Activated naive CD4-positive, alpha-beta T cell treated with anti-CD3 and anti-CD28 coated beads for 36 hours (primary cell): Measurements from ENCODE around the gene GNG12. TPM values are rescaled to one million over a fixed set of nuclear protein-coding genes. Genes with fewer than 3 reads are reported as not detected.
A peak's percentile ranks its signal among the peaks of the same experiment; 100 is the strongest.

Experiments
- CTCF ChIA-PET: fragments of 350-600 bp; sonication (Branson Sonifier 250); formaldehyde crosslinking; loops from one replicate; lab custom pipeline; 2021; ENCODE audit warnings: antibody characterized with exemption; lab: Charles Lee
- DNase-seq: peaks from one replicate; pipeline ENCODE4 v3.0.0-alpha.2; 2020
- H3K27ac Mint-ChIP-seq: one replicate; pipeline ENCODE4 v1.8.0; 2021; ENCODE audit warnings: mild to moderate bottlenecking, mixed read lengths
- H3K27me3 Mint-ChIP-seq: one replicate; pipeline ENCODE4 v1.8.0; 2021; ENCODE audit warnings: low read depth, mixed read lengths
- H3K36me3 Mint-ChIP-seq: one replicate; pipeline ENCODE4 v1.8.0; 2021; ENCODE audit warnings: low read depth, mixed read lengths
- H3K4me1 Mint-ChIP-seq: one replicate; pipeline ENCODE4 v1.8.0; 2021; ENCODE audit warnings: low read depth, mixed read lengths
- H3K4me3 Mint-ChIP-seq: one replicate; pipeline ENCODE4 v1.8.0; 2021; ENCODE audit warnings: mild to moderate bottlenecking, moderate library complexity, mixed read lengths
- H3K9me3 Mint-ChIP-seq: one replicate; pipeline ENCODE4 v1.8.0; 2021; ENCODE audit warnings: mixed read lengths
- intact Hi-C: fragments of 100-400 bp; cut with micrococcal nuclease; formaldehyde crosslinking; loops from one replicate; pipeline ENCODE4 v1.15.1; 2023
- total RNA-seq, 2 experiments: library from RNA; stranded (reverse); gene quantifications; one replicate each; pipeline ENCODE4 v1.2.3, GENCODE V29; 2021

GNG12 gene
- total RNA-seq, 2 experiments from 2014 or later = 0.05 to 0.07 TPM

DNA sequence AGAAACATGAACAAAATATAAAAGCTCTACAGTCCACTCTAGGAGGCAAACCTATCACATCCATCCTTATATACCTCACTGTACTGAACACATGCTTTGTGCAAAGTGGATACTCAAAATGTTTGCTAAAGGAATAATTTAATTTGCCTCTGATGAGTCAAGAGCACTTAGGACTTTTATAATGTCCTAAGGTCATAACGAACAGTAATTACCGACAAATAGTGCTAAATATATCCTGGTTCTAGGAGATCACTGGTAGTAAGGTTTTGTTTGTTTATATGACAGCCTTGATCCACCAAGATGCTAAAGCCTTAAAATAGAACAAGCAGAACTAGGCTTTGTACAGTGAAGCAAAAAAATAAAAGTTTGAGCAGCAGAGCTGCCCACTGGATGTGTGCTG, 77.6 kb downstream of the GNG12 start:
- H3K27me3 Mint-ChIP-seq = peaks cover 4% of the 10 kb centered on the region
- H3K27ac Mint-ChIP-seq = no peak overlapping the region
- intact Hi-C loops = no loop called here
- no peak overlapping the region for H3K4me3 Mint-ChIP-seq
- DNase-seq = no peak
- H3K4me1 Mint-ChIP-seq = no peaks in the 10 kb centered on the region
- CTCF ChIA-PET = interaction anchor here (0.6 to 7.0 kb wide), 7 partner anchors 35 to 991 kb away, joined by 3 to 164 read pairs (median 3); no protein-coding TSS in a partner anchor
- H3K9me3 Mint-ChIP-seq = no peaks in the 10 kb centered on the region
- no peaks in the 10 kb centered on the region for H3K36me3 Mint-ChIP-seq

DNA sequence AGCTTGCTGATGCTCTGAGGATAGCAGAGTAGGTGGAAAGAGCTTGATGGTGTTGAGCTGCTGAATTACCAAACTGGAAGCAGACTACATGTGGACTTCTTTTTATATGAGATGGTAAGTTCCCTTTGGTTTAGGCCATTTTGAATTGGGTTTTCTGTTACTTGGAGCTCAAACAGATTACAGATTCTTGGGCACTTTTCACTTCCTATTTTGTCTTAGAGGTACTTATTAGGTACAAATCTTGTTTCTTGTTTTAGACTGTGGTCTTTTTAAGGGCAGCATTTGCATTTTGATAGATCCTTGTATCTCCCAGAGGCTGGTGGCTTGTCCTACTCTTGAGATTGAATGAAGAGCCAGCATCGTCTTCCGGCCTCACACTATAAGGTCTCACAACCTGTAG, 78.1 kb downstream of the GNG12 start:
- Mint-ChIP-seq H3K27me3 (no peaks in the 10 kb centered on the region), H3K36me3 (no peaks in the 10 kb centered on the region), H3K4me3 (no peak overlapping the region), H3K4me1 (peaks cover 2% of the 10 kb centered on the region), H3K9me3 (no peaks in the 10 kb centered on the region), H3K27ac (no peak overlapping the region)
- CTCF ChIA-PET = interaction anchor here (0.6 to 2.2 kb wide), 5 partner anchors 35 to 222 kb away, joined by 3 to 12 read pairs (median 3); no protein-coding TSS in a partner anchor
- intact Hi-C loops = no loop called here
- DNase-seq = no peak

GRCh38 chr1:67754526-67754920, 78.7 kb downstream of the GNG12 start:
- Mint-ChIP-seq H3K4me3 (no peak overlapping the region), H3K36me3 (no peaks in the 10 kb centered on the region), H3K4me1 (peaks cover 9% of the 10 kb centered on the region), H3K27me3 (no peaks in the 10 kb centered on the region), H3K27ac (no peak overlapping the region), H3K9me3 (no peaks in the 10 kb centered on the region)
- DNase-seq = no peak
- intact Hi-C loops = no loop called here
- CTCF ChIA-PET = interaction anchor here (0.8 to 2.2 kb wide), 5 partner anchors 34 to 222 kb away, joined by 3 to 12 read pairs (median 4); no protein-coding TSS in a partner anchor

DNA sequence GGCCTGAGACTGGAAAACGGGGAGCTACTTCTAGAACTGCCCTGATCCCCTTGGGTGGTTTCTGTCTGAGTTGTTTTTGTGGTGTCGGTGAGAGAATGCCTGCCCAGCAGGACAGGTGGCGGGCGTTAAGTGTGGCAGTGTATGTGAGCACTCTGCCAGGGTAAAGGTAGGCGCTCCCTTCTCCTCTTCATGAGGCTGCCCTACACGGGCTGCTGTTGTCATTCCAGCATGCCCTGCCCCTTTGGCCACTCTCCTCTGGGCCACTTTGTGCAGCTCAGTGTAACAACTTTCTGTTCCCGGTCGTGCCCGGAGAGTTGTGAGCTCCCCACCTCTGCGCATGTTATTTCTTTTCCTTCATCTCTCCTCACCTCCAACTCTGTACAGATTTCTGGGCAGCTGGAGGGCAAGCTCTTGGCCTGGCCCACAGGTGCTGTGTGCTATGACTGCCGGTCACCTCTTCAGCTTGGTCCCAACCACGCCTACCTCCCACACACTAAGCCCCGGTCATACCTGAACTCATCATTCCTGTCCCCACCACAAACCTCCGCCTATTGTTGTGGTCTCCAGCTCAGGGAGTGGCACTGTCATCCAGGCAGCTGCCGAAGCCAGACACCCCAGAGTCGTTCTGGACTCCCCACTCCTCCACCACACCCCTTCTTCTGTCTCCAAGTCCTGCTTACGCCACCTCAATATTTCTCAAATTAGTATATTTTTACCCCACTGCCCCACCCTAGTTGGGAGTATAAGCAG, 79.3 kb downstream of the GNG12 start:
- DNase-seq = peak; percentile 39
- H3K9me3 Mint-ChIP-seq = no peaks in the 10 kb centered on the region
- no peaks in the 10 kb centered on the region for H3K27me3 Mint-ChIP-seq
- intact Hi-C loops = no loop called here
- CTCF ChIA-PET = interaction anchor here (1.0 to 2.2 kb wide), 4 partner anchors 12 to 221 kb away, joined by 4 to 12 read pairs (median 8); no protein-coding TSS in a partner anchor
- no peaks in the 10 kb centered on the region for H3K36me3 Mint-ChIP-seq
- H3K27ac Mint-ChIP-seq = no peak overlapping the region
- H3K4me3 Mint-ChIP-seq = no peak overlapping the region
- peaks cover 10% of the 10 kb centered on the region for H3K4me1 Mint-ChIP-seq

DNA sequence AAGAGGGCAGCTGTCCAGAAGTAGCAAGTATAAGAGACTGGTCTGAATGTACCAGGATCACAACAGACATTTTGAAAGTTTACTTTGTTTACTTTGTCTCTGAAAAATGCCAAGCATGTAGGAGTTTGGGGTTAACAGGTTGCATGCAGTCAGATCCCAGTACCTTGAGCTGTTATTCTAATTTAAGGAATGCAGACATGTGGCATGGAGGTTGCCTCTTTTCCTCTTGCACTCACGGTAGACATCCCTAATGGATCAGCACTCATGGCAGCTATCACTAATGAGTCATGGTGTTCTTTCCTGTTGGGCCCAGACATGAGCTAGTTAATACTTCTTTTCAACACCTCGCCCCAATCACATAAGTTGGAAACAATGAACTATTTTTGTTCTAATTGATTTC, 81.0 kb downstream of the GNG12 start:
- Mint-ChIP-seq H3K27me3 (no peaks in the 10 kb centered on the region), H3K27ac (no peak overlapping the region), H3K4me3 (no peak overlapping the region), H3K4me1 (peaks cover 21% of the 10 kb centered on the region), H3K36me3 (no peaks in the 10 kb centered on the region), H3K9me3 (no peaks in the 10 kb centered on the region)
- no peak for DNase-seq
- intact Hi-C loops = no loop called here
- CTCF ChIA-PET = interaction anchor here (0.9 to 1.9 kb wide), 5 partner anchors 8 to 220 kb away, joined by 3 to 6 read pairs (median 4); no protein-coding TSS in a partner anchor

DNA sequence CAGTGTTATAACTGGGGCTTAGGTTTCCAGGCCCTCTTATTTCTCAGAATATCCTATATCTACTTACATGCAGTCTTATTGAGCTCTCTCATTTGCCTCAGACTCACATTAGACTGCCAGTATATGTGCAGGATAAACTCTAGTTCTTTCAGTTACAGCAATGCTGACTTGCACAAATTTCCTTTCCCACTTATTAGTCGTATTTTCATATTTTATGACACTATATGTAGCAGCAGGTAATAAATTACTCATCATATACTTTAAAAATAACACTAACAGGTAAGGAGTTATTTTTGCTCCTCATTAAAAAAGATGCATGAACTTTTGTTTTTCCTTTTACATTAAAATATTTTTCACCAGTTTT, 82.6 kb downstream of the GNG12 start:
- Mint-ChIP-seq H3K4me1 (peaks cover 21% of the 10 kb centered on the region), H3K27ac (no peak overlapping the region), H3K4me3 (no peak overlapping the region), H3K27me3 (no peaks in the 10 kb centered on the region), H3K9me3 (no peaks in the 10 kb centered on the region), H3K36me3 (no peaks in the 10 kb centered on the region)
- intact Hi-C loops = no loop called here
- CTCF ChIA-PET = interaction anchor here (0.6 to 1.1 kb wide), 3 partner anchors 10 to 1217 kb away, joined by 3 to 6 read pairs (median 5); partner anchors contain the start of gene SGIP1
- no peak for DNase-seq

- no peak overlapping the region for H3K27ac Mint-ChIP-seq
- intact Hi-C loops = loop anchor here (2.0 kb wide), 1 partner anchor 27 kb away; no protein-coding TSS in a partner anchor
- no peaks in the 10 kb centered on the region for H3K36me3 Mint-ChIP-seq
- no peak for DNase-seq
- CTCF ChIA-PET = interaction anchor here (0.6 to 1.3 kb wide), 3 partner anchors 8 to 1216 kb away, joined by 3 to 5 read pairs (median 3); partner anchors contain the start of gene SGIP1
- H3K27me3 Mint-ChIP-seq = no peaks in the 10 kb centered on the region
- peaks cover 21% of the 10 kb centered on the region for H3K4me1 Mint-ChIP-seq
- H3K9me3 Mint-ChIP-seq = no peaks in the 10 kb centered on the region
- H3K4me3 Mint-ChIP-seq = no peak overlapping the region
These were observed 83.2 kb downstream of the GNG12 start for GRCh38 chr1:67749844-67750690.

- CTCF ChIA-PET = interaction anchor here (1.0 to 1.3 kb wide), 2 partner anchors 9 to 19 kb away, joined by 3 to 5 read pairs; no protein-coding TSS in a partner anchor
- no peaks in the 10 kb centered on the region for H3K36me3 Mint-ChIP-seq
- no peaks in the 10 kb centered on the region for H3K9me3 Mint-ChIP-seq
- H3K27me3 Mint-ChIP-seq = no peaks in the 10 kb centered on the region
- H3K4me3 Mint-ChIP-seq = no peak overlapping the region
- no peak for DNase-seq
- H3K27ac Mint-ChIP-seq = no peak overlapping the region
- H3K4me1 Mint-ChIP-seq = peaks cover 21% of the 10 kb centered on the region
- intact Hi-C loops = loop anchor here (2.0 kb wide), 1 partner anchor 27 kb away; no protein-coding TSS in a partner anchor
These were observed 83.9 kb downstream of the GNG12 start for GRCh38 chr1:67749263-67749843.

DNA sequence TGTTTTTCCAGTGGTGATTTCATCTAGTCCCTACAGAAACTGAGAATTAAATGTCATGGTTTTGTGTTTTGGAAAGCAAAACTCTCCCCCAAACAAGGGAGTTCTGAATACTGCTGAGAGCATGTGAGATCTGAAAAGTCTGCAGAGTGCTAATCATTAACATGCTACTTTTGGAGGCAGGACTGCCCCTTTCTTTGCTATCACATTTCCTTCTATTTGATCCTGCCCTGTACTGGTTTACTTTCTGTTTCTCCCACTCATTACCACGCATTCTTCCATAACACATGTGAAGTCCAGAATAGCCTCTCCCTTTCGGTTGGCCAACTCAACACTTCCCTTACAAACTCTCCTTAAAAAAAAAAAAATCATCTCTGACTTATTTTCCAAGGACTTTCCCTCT, 84.6 kb downstream of the GNG12 start:
- Mint-ChIP-seq H3K36me3 (no peaks in the 10 kb centered on the region), H3K4me3 (no peak overlapping the region), H3K9me3 (no peaks in the 10 kb centered on the region), H3K4me1 (peaks cover 21% of the 10 kb centered on the region), H3K27ac (no peak overlapping the region), H3K27me3 (no peaks in the 10 kb centered on the region)
- DNase-seq = no peak
- intact Hi-C loops = loop anchor here (2.0 kb wide), 1 partner anchor 26 kb away; no protein-coding TSS in a partner anchor
- CTCF ChIA-PET = no interaction called here

DNA sequence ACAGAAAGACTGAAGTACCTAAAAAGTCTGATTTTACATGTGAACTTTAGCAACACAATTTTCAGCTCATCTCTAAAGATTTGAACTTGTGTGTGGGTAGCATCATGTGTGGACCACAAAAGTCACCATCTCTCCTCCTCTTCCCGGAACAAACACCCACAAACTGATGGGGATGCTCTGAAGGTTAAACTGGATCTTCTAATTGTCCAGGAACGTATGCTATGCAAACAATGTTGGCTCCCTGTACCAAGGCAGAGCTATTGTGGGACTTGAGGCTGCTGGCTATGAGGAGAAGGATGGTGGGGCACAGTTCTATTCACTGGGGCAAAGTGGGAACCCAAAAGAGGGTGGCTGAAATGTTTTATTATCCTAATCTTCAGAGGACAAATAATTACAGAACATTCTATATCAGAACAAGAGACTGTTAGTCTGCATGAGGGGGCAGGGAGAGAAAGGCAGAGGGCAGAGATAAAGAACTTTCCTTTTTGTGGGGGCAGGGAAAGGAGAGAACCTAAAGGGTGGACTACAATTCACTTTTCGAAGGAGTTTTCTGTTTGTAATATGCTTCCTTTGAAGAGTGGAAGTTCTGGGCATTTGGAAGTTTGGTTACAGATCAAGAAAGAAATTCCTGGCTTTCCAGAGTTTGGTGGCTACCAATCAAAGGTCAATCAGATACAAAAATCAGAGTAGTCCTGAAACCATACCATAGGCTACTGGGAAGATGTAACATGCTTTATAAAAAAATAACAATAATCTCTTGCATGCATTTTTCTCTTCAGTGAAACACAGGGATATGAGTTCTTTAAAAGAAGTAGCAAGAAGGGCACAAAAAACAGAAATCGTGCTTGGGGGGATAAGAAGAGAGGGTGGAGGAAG, 85.4 kb downstream of the GNG12 start:
- Mint-ChIP-seq H3K27ac (no peak overlapping the region), H3K4me3 (no peak overlapping the region), H3K36me3 (no peaks in the 10 kb centered on the region)

More for the DNA sequence above, 85.4 kb downstream of the GNG12 start:
- H3K4me1 Mint-ChIP-seq = peaks cover 21% of the 10 kb centered on the region
- H3K27me3 Mint-ChIP-seq = no peaks in the 10 kb centered on the region
- H3K9me3 Mint-ChIP-seq = no peaks in the 10 kb centered on the region
- no peak for DNase-seq
- CTCF ChIA-PET = no interaction called here
- intact Hi-C loops = loop anchor here (2.0 kb wide), 1 partner anchor 25 kb away; no protein-coding TSS in a partner anchor
